ENCODE results near the gene SYK.
A peak's percentile ranks its signal among the peaks of the same experiment; 100 is the strongest.

The SYK gene

DNA sequence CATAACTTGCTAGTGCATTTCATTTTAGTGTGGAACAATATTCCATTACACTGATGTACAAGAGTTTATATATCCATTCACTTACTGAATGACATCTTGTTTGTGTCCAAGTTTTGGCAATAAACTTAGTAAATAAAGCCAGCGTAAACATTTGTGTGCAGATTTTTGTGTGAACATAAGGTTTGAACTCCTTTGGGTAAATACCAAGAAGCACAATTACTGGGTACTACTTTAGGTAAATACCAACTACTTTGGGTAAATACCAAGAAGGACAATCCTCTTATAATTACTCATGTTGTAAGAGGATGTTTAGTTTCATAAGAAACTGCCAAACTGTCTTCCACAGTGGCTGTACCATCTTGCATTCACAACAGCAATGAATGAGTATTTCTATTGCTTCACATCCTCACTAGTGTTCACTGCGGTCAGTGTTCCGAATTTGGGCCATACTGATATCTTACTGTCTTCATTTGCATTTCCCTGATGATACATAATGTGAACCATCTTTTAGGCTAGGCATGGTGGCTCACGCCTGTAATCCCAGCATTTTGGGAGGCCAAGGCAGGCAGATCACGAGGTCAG lies 2.3 kb upstream of the SYK start:
- Histone ChIP-seq H3K36me3 (ENCODE audit: insufficient read depth, low read depth, low read length) (no peaks in the 10 kb centered on the region), H3K4me1 (ENCODE audit: insufficient read depth, low read length) (peaks cover 3% of the 10 kb centered on the region; the same call in 1 of the 2 replicates), H3K27ac (ENCODE audit: low read length) (no peak overlapping the region), H3K4me3 (ENCODE audit: low read length) (no peak overlapping the region), H3K9ac (ENCODE audit: low read depth, low read length) (no peak overlapping the region), H3K9me3 (ENCODE audit: insufficient read depth, low read depth, low read length) (no peaks in the 10 kb centered on the region), H3K27me3 (ENCODE audit: insufficient read depth, low read length) (peaks cover 58% of the 10 kb centered on the region)

- Histone ChIP-seq H3K4me3 (ENCODE audit: low read length) (peak overlapping the region; percentile 79), H3K36me3 (ENCODE audit: insufficient read depth, low read depth, low read length) (no peaks in the 10 kb centered on the region), H3K9ac (ENCODE audit: low read depth, low read length) (peak overlapping the region; percentile 61; the same call in 1 of the 2 replicates), H3K4me1 (ENCODE audit: insufficient read depth, low read length) (peaks cover 4% of the 10 kb centered on the region; the same call in 1 of the 2 replicates), H3K27me3 (ENCODE audit: insufficient read depth, low read length) (peaks cover 58% of the 10 kb centered on the region), H3K27ac (ENCODE audit: low read length) (no peak overlapping the region), H3K9me3 (ENCODE audit: insufficient read depth, low read depth, low read length) (no peaks in the 10 kb centered on the region)
Measured at GRCh38 chr9:90801973-90802322, 329 bp downstream of the SYK start.

DNA sequence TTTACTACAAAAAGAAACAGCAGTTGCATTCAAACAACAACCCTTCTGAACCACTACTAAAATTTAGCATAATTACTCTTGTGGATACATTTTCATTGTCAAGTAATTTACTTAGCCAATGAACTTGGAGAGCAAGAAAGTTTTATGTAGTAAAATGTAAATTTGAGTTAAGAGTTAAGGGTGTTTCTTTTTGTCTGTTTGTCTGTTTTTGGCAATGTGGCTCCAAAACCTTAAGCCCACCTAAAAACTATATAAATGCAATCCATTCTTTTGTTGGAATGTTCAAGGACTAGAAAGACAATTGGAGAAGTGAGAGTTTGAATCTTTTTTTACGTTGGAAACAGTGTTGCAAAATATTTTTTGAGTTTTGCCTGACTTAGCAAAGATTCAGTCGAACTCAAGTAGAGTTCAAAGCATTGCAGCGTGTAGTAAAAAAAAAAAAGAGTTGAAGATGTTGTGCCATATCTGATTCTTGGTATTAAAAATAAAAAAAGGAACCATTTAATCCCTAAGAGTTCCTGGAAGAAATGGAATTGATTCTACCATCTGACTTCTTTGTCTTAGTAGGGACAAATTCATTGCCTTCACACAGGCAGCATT lies 867 bp downstream of the SYK start:
- H3K9ac ChIP-seq (ENCODE audit: low read depth, low read length), result peak overlapping the region; percentile 61; the same call in 1 of the 2 replicates
- H3K4me3 ChIP-seq (ENCODE audit: low read length), result peak overlapping the region; percentile 79
- H3K27me3 ChIP-seq (ENCODE audit: insufficient read depth, low read length), result peaks cover 58% of the 10 kb centered on the region
- H3K27ac ChIP-seq (ENCODE audit: low read length), result no peak overlapping the region
- no peaks in the 10 kb centered on the region for H3K36me3 ChIP-seq (ENCODE audit: insufficient read depth, low read depth, low read length)
- H3K4me1 ChIP-seq (ENCODE audit: insufficient read depth, low read length), result peaks cover 9% of the 10 kb centered on the region; the same call in 1 of the 2 replicates
- H3K9me3 ChIP-seq (ENCODE audit: insufficient read depth, low read depth, low read length), result no peaks in the 10 kb centered on the region

DNA sequence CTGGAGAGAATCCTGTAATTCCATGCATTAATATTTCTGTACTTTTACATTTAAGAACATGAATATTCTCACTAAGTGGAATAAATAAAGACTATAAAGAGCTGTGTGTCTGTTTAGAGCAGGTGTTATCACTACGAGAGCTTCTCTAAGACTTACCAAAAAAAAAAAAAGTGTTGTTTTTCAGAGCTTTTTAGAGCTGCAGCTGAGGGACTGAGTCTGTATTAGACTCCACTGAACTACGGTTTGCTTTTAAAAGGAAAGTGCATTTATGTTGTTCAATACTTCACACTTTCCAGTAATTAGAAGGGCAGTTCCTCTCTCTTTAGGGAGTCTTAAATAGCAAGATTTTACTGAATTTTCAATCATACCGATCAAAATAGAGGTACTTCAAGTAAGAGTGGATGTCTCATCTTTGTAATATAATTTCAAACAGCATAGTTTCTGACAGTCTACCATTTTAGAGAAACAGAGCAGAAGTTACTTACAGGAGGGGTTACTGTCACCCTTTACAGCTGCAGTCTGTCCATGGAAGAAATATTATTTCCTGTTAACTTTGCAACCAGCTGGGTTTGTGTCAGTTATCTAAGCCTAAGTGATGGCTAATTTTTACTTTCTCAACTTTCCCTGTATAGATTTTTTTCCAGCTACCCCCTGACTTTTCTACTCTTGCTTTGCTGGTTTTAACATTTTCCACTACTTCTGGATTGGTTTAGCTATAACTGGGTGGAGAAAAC lies 2.4 kb downstream of the SYK start:
- Histone ChIP-seq H3K36me3 (ENCODE audit: insufficient read depth, low read depth, low read length) (no peaks in the 10 kb centered on the region), H3K4me3 (ENCODE audit: low read length) (no peak overlapping the region), H3K9me3 (ENCODE audit: insufficient read depth, low read depth, low read length) (no peaks in the 10 kb centered on the region), H3K9ac (ENCODE audit: low read depth, low read length) (no peak overlapping the region), H3K27me3 (ENCODE audit: insufficient read depth, low read length) (peaks cover 47% of the 10 kb centered on the region), H3K27ac (ENCODE audit: low read length) (no peak overlapping the region), H3K4me1 (ENCODE audit: insufficient read depth, low read length) (peaks cover 10% of the 10 kb centered on the region; the same call in 1 of the 2 replicates)

- H3K36me3 ChIP-seq (ENCODE audit: insufficient read depth, low read depth, low read length), result no peaks in the 10 kb centered on the region
- no peak overlapping the region for H3K4me3 ChIP-seq (ENCODE audit: low read length)
- peaks cover 38% of the 10 kb centered on the region for H3K27me3 ChIP-seq (ENCODE audit: insufficient read depth, low read length)
- peaks cover 10% of the 10 kb centered on the region; the same call in 1 of the 2 replicates for H3K4me1 ChIP-seq (ENCODE audit: insufficient read depth, low read length)
- no peak overlapping the region for H3K9ac ChIP-seq (ENCODE audit: low read depth, low read length)
- H3K9me3 ChIP-seq (ENCODE audit: insufficient read depth, low read depth, low read length), result no peaks in the 10 kb centered on the region
- no peak overlapping the region for H3K27ac ChIP-seq (ENCODE audit: low read length)
Measured at GRCh38 chr9:90805006-90805996, 3.7 kb downstream of the SYK start.

DNA sequence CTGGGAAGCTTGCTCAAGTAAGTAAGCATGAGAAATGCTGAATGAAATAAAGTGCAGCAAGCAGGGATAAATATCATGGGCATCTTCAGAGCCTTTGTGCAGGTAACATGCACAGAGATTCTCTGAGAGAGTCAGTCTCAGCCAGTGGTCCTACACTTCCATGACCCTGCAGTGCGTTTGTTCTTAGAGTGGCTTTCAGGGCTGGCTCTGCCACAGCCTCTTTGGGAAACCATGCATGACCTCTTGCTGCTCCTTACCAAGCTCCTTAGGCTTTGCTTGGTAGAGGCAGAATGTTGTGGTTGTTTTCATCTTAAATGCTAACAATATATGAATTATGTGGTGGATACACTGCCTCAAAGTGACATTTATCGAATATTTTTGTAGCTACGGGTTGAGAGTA lies 5.4 kb downstream of the SYK start:
- H3K4me3 ChIP-seq (ENCODE audit: low read length), result no peak overlapping the region
- H3K27ac ChIP-seq (ENCODE audit: low read length), result no peak overlapping the region
- H3K4me1 ChIP-seq (ENCODE audit: insufficient read depth, low read length), result peaks cover 10% of the 10 kb centered on the region; the same call in 1 of the 2 replicates
- H3K9ac ChIP-seq (ENCODE audit: low read depth, low read length), result no peak overlapping the region
- H3K27me3 ChIP-seq (ENCODE audit: insufficient read depth, low read length), result peaks cover 21% of the 10 kb centered on the region
- H3K9me3 ChIP-seq (ENCODE audit: insufficient read depth, low read depth, low read length), result no peaks in the 10 kb centered on the region
- no peaks in the 10 kb centered on the region for H3K36me3 ChIP-seq (ENCODE audit: insufficient read depth, low read depth, low read length)

DNA sequence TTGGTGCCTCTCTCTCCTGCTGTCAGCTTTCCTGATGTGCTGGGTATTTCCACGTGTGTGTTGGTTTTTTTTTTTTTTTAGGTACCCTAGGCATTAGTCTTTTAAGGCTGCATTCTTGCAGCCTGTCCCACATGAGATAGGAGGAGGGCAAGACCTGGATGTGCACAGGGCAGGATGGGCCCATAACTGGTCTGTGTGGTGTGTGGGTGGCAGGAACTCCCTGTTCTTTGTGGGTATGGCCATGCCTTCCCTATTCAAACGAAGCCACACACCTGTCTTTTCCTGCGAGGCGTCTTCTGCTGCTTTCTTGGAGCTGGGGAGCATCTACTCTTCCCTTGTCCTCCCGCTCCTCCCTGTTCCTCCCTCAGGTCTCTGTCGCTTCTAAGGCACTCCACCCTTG lies 6.8 kb downstream of the SYK start:
- H3K9me3 ChIP-seq (ENCODE audit: insufficient read depth, low read depth, low read length), result no peaks in the 10 kb centered on the region
- no peaks in the 10 kb centered on the region for H3K36me3 ChIP-seq (ENCODE audit: insufficient read depth, low read depth, low read length)
- no peak overlapping the region for H3K4me3 ChIP-seq (ENCODE audit: low read length)
- H3K4me1 ChIP-seq (ENCODE audit: insufficient read depth, low read length), result peaks cover 7% of the 10 kb centered on the region; the same call in 1 of the 2 replicates
- no peak overlapping the region for H3K27ac ChIP-seq (ENCODE audit: low read length)
- peaks cover 7% of the 10 kb centered on the region; the same call in 1 of the 2 replicates for H3K27me3 ChIP-seq (ENCODE audit: insufficient read depth, low read length)
- H3K9ac ChIP-seq (ENCODE audit: low read depth, low read length), result no peak overlapping the region

DNA sequence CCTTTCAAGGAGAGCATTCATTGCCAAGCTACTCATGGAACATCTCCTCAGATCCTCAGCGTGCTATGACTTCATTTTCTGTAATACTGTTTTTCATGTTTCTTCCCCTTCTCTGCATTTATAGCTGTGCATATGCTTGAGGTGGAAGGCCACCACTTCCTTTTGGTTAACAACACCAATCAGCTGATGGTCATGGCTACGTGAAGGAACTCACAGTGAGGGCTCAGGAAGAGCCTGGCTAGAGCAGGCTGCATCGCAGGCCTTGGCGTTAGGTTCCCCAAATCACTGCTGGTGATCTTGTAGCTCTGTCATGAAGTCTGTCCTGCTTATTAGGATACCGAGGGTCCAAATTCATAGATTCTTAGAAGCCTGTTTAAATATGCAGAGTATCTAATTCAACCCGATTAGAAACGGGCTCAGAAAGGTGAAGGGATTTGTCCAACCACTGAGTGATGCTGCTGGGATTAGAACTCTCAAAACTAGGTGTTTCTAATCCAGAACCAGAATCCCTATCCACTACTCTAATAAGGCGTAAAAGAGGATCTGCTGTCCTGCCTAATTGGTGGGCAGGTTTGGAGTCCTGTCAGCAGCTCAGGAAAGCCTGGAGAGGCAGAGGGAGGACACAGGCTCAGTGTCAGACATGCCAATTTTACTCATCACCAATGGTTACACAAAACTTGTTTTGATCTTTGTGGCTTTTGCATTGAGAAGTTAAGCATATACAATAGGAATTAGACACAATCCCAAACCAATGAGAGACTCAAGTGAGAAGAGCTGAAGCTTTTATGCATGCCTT lies 7.5 kb downstream of the SYK start:
- no peaks in the 10 kb centered on the region for H3K9me3 ChIP-seq (ENCODE audit: insufficient read depth, low read depth, low read length)
- 0 out of 2 replicates have a peak, but pooled peaks cover 1% of the 10 kb centered on the region for H3K27me3 ChIP-seq (ENCODE audit: insufficient read depth, low read length)
- peaks cover 7% of the 10 kb centered on the region; the same call in 1 of the 2 replicates for H3K4me1 ChIP-seq (ENCODE audit: insufficient read depth, low read length)
- H3K9ac ChIP-seq (ENCODE audit: low read depth, low read length), result no peak overlapping the region
- H3K27ac ChIP-seq (ENCODE audit: low read length), result no peak overlapping the region
- H3K36me3 ChIP-seq (ENCODE audit: insufficient read depth, low read depth, low read length), result no peaks in the 10 kb centered on the region
- no peak overlapping the region for H3K4me3 ChIP-seq (ENCODE audit: low read length)

DNA sequence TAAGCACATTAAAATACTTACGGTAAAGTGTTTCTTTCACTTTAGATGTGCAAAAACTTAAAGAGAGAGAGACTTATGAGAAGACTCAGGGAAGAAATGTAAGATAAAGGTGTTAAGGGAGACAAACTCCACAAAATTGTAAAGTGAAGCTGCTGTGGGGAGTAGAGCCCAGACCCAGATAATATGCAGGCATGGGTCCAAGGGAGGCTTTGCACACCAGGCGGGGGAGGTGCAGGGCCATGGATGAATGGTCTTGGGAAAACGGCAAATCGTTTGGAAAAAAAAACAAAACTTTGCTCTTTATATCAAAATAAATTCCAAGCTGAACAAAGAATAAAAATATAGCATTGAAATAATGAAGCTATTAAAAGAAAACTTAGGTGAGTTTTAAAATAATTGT lies 9.1 kb downstream of the SYK start:
- no peaks in the 10 kb centered on the region for H3K36me3 ChIP-seq (ENCODE audit: insufficient read depth, low read depth, low read length)
- no peak overlapping the region for H3K4me3 ChIP-seq (ENCODE audit: low read length)

GRCh38 chr9:90813046-90813445 lies 11.4 kb downstream of the SYK start:
- H3K9me3 ChIP-seq (ENCODE audit: insufficient read depth, low read depth, low read length), result no peaks in the 10 kb centered on the region
- H3K9ac ChIP-seq (ENCODE audit: low read depth, low read length), result no peak overlapping the region
- H3K4me1 ChIP-seq (ENCODE audit: insufficient read depth, low read length), result peaks cover 7% of the 10 kb centered on the region; the same call in 1 of the 2 replicates
- H3K4me3 ChIP-seq (ENCODE audit: low read length), result no peak overlapping the region
- no peak overlapping the region for H3K27ac ChIP-seq (ENCODE audit: low read length)
- peaks cover 13% of the 10 kb centered on the region for H3K27me3 ChIP-seq (ENCODE audit: insufficient read depth, low read length)
- no peaks in the 10 kb centered on the region for H3K36me3 ChIP-seq (ENCODE audit: insufficient read depth, low read depth, low read length)

More for the DNA sequence above, 9.1 kb downstream of the SYK start:
- Histone ChIP-seq H3K9ac (ENCODE audit: low read depth, low read length) (no peak overlapping the region), H3K27me3 (ENCODE audit: insufficient read depth, low read length) (peaks cover 13% of the 10 kb centered on the region), H3K4me1 (ENCODE audit: insufficient read depth, low read length) (peaks cover 10% of the 10 kb centered on the region; the same call in 1 of the 2 replicates), H3K9me3 (ENCODE audit: insufficient read depth, low read depth, low read length) (no peaks in the 10 kb centered on the region), H3K27ac (ENCODE audit: low read length) (no peak overlapping the region)
